Forelimb muscle (tissue), 1 donor: Measurements from ENCODE around the gene BCKDHA. TPM values are rescaled to one million over a fixed set of nuclear protein-coding genes. Genes with fewer than 3 reads are reported as not detected.
"Not testable (repeated sequence)": the region's sequence is repeated elsewhere in the genome, so short reads cannot be mapped to it uniquely, and the experiment has no call there.

Source experiments
- DNase-seq: peaks from one replicate; pipeline ENCODE4 v3.0.0-alpha.2; 2013; ENCODE audit warnings: low read depth
- polyA plus RNA-seq: library from polyadenylated mRNA; unstranded; fragments of 120-200 nt; gene quantifications from one replicate; pipeline ENCODE4 v1.2.1, GENCODE V29; 2013; ENCODE audit not compliant: insufficient read length

The BCKDHA gene
- polyA plus RNA-seq, 1 donor = 28.8 TPM

GRCh38 chr19:41405776-41406175, 8.2 kb downstream of the BCKDHA start:
- DNase-seq = no peak

- DNase-seq = no peak
Observed at GRCh38 chr19:41407271-41407670, 9.7 kb downstream of the BCKDHA start.

- DNase-seq = no peak
Observed at GRCh38 chr19:41408256-41408655, 10.6 kb downstream of the BCKDHA start.

GRCh38 chr19:41408846-41409245, 11.2 kb downstream of the BCKDHA start:
- DNase-seq = not testable (repeated sequence)

- no peak for DNase-seq
Observed at GRCh38 chr19:41409288-41409687, 11.7 kb downstream of the BCKDHA start.

GRCh38 chr19:41410336-41411054, 12.9 kb downstream of the BCKDHA start:
- DNase-seq = no peak

- DNase-seq = no peak
Observed at GRCh38 chr19:41411100-41411967, 13.7 kb downstream of the BCKDHA start.

- no peak for DNase-seq
Observed at GRCh38 chr19:41411968-41412265, 14.3 kb downstream of the BCKDHA start.

- no peak for DNase-seq
Observed at GRCh38 chr19:41412953-41413352, 15.3 kb downstream of the BCKDHA start.

GRCh38 chr19:41413947-41414346, 16.3 kb downstream of the BCKDHA start:
- DNase-seq = no peak

GRCh38 chr19:41414461-41414860, 16.8 kb downstream of the BCKDHA start:
- DNase-seq = no peak

GRCh38 chr19:41415154-41415571, 17.5 kb downstream of the BCKDHA start:
- DNase-seq = no peak

- no peak for DNase-seq
Observed at GRCh38 chr19:41416194-41416674, 18.6 kb downstream of the BCKDHA start.

- no peak for DNase-seq
Observed at GRCh38 chr19:41420101-41420880, 22.7 kb downstream of the BCKDHA start.

GRCh38 chr19:41421314-41421713, 23.7 kb downstream of the BCKDHA start:
- DNase-seq = no peak

- DNase-seq = no peak
Observed at GRCh38 chr19:41421973-41422372, 24.4 kb downstream of the BCKDHA start.

GRCh38 chr19:41422456-41422855, 24.8 kb downstream of the BCKDHA start:
- DNase-seq = no peak

- no peak for DNase-seq
Observed at GRCh38 chr19:41422955-41423354, 25.3 kb downstream of the BCKDHA start.

- no peak for DNase-seq
Observed at GRCh38 chr19:41424335-41425173, 26.9 kb downstream of the BCKDHA start.

GRCh38 chr19:41425174-41426115, 27.8 kb downstream of the BCKDHA start:
- no peak for DNase-seq
